ENCODE data around the gene CYBA.
A peak's percentile ranks its signal among the peaks of the same experiment; 100 is the strongest.

Gene CYBA

DNA sequence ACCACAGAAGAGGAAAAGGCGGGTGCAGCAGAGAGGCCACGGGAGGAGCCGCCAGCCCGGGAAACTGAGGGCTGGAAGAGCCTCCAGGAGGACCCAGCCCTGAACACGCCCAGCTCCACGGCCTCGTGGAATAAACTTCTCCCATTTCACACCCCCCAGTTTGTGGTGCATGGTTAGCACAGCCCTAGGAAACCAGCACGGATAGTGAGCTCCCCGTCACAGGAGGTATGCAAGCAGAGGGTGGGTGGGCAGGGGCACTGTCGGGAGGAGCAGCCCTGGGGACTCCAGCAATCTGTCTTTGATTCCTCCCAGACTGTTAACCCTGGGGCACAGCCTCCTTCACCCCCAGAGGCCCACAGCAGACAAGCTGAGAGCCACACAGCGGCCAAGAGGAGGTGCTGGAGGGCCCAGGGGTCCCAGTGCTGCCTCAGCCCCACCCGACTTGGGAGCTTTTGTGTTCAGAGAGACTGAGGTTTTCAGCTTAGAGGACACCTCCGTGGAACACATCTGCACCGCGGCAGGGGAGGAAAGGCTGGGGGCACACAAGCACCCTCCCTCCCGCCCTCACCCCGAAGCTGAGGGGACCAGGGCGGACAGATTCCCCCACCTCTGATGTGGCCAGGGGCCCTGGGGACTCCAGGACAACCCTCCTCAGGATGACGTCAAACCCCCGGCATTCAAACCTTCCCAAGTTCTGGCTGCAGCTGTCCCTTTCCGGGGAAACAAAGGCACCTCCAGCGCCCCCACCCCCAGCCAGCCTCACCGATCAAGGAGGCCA lies 14.2 kb downstream of the CYBA start:
- Histone ChIP-seq H3K4me3 (ENCODE audit: low read length) (no peak overlapping the region), H3K9me3 (ENCODE audit: control insufficient read depth, insufficient read depth, low read length) (no peaks in the 10 kb centered on the region), H3K36me3 (ENCODE audit: control insufficient read depth, insufficient read depth, low read length) (peaks cover 3% of the 10 kb centered on the region; the same call in 1 of the 2 replicates), H3K27ac (ENCODE audit: low read length) (no peak overlapping the region), H3K27me3 (ENCODE audit: control insufficient read depth, insufficient read depth, low read length) (no peaks in the 10 kb centered on the region; the same call in 1 of the 2 replicates), H3K4me1 (ENCODE audit: control insufficient read depth, insufficient read depth, low read length) (peaks cover 10% of the 10 kb centered on the region)
- WGBS (ENCODE audit: insufficient coverage, insufficient read length), result no CpG with 5 or more reads among the region's 23 CpGs
- no peak for DNase-seq (ENCODE audit: low read depth, low spot score)

DNA sequence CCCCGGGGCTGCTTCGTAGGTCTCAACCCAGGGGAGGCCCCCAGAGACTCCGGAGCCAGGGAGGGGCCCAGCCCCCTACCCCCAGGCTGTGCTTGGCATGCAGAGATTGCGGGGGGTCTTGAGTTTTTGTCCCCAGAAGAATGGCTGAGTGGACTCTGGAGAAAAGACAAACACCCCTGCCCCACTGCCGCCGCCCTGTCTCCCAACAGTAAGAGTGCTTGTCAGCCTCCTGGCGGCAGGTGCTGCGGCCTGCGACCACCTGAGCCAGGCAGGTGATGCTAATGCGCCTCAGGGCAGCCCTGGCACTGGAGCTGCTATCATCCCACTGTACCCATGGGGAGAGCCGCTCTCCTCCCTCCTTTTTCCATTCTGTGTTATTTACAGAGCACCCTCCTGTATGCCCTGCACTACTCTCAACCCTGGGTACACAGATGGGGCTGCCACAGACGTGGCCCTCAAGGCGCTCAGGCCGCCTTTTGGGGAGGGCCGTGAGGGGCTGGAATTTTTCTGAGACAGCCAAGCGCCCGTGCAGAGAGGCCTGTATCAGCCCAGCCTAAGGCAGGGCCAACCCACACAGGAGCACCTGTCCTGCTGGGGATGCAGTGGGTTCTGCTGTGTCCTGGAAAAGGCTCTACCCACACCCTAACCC lies 15.1 kb downstream of the CYBA start:
- Histone ChIP-seq H3K27me3 (ENCODE audit: control insufficient read depth, insufficient read depth, low read length) (no peaks in the 10 kb centered on the region; the same call in 1 of the 2 replicates), H3K27ac (ENCODE audit: low read length) (no peak overlapping the region), H3K9me3 (ENCODE audit: control insufficient read depth, insufficient read depth, low read length) (no peaks in the 10 kb centered on the region), H3K4me1 (ENCODE audit: control insufficient read depth, insufficient read depth, low read length) (peaks cover 10% of the 10 kb centered on the region), H3K4me3 (ENCODE audit: low read length) (no peak overlapping the region), H3K36me3 (ENCODE audit: control insufficient read depth, insufficient read depth, low read length) (peaks cover 4% of the 10 kb centered on the region; the same call in 1 of the 2 replicates)
- WGBS (ENCODE audit: insufficient coverage, insufficient read length), result no CpG with 5 or more reads among the region's 17 CpGs
- no peak for DNase-seq (ENCODE audit: low read depth, low spot score)

DNA sequence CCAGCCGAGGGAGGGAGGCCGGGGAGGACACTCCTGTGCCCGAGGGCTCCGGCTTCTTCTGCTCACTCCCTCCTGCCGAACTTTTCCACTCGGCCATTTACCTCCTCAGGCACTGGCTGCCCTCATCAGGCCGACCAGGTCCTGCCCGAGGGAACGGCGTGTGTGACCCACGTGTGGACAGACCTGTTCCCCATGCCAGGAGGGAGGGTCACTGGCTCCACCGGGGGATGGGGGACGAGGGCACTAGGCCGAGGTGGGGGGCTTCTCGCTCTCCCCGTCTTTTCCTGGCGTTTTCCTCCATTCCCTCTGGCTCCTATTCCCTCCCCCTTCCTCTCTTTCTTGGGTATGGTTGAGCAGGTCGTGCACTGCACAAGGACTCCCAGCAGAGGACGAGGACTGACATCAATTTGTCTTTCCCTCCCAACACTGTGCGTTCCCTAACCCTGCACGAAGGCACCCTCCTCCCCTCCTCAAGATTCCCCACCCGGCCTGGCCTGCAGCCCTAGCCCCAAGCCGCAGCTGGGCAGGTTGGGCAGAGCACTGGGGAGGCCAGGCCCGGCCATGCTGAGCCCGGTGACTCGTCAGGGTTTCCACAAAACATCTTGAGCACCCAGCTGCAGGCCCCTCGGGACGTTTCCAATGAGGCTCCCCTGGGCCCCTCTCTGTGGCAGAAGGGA lies 15.7 kb downstream of the CYBA start:
- H3K9me3 ChIP-seq (ENCODE audit: control insufficient read depth, insufficient read depth, low read length), result no peaks in the 10 kb centered on the region
- H3K4me3 ChIP-seq (ENCODE audit: low read length), result peak overlapping the region; percentile 54; the same call in 1 of the 2 replicates
- no CpG with 5 or more reads among the region's 28 CpGs for WGBS (ENCODE audit: insufficient coverage, insufficient read length)
- no peaks in the 10 kb centered on the region for H3K27me3 ChIP-seq (ENCODE audit: control insufficient read depth, insufficient read depth, low read length)
- H3K4me1 ChIP-seq (ENCODE audit: control insufficient read depth, insufficient read depth, low read length), result peaks cover 8% of the 10 kb centered on the region
- H3K27ac ChIP-seq (ENCODE audit: low read length), result no peak overlapping the region
- peaks cover 10% of the 10 kb centered on the region; the same call in 1 of the 2 replicates for H3K36me3 ChIP-seq (ENCODE audit: control insufficient read depth, insufficient read depth, low read length)
- no peak for DNase-seq (ENCODE audit: low read depth, low spot score)

DNA sequence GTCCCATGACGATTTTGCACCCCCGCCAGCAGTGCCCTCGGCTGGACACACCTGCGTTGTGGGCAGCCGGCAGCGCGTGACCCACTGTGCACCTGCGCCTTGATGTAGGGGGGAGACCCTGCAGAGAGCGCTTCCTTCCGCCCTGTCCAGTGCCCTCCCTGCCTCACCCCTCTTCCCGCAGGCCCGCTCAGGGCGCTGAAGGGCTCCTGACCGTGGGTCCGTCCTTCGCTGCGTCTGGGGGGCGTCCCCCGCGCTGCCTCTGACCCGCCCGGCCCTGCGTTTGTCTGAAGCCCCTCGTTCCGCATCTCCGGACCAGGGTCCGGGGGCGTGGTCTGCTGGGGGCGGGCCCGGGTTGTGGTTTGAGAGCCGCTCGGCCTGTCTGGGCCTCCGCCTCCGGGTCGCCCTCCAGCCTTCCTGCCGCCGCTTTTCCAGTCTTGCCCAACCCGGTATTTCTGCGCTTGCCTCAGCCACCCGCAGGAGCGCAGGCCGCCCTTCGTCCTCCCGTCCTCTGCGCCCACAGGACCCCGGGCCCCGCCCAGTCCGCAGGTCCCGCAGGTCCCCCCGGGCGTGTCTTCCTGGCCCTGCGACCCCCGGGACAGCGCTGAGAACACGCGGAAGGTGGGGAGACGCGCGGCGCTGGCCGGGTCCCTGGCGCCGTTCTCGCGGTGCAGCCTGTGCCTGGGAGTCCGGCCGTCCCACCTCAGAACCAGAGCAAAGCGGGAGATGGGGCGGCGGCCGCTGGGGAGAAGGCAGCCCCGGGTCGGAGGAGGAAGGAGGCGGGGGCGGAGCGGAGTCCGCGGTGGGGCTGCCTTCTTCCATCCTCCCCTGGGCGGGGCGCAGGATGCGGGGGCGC lies 16.5 kb downstream of the CYBA start:
- H3K9me3 ChIP-seq (ENCODE audit: control insufficient read depth, insufficient read depth, low read length), result no peaks in the 10 kb centered on the region
- H3K36me3 ChIP-seq (ENCODE audit: control insufficient read depth, insufficient read depth, low read length), result peaks cover 10% of the 10 kb centered on the region; the same call in 1 of the 2 replicates
- no peaks in the 10 kb centered on the region for H3K27me3 ChIP-seq (ENCODE audit: control insufficient read depth, insufficient read depth, low read length)
- WGBS (ENCODE audit: insufficient coverage, insufficient read length), result no CpG with 5 or more reads among the region's 82 CpGs
- H3K27ac ChIP-seq (ENCODE audit: low read length), result no peak overlapping the region
- H3K4me3 ChIP-seq (ENCODE audit: low read length), result peak overlapping the region; percentile 54; the same call in 1 of the 2 replicates
- peaks cover 8% of the 10 kb centered on the region for H3K4me1 ChIP-seq (ENCODE audit: control insufficient read depth, insufficient read depth, low read length)
- DNase-seq (ENCODE audit: low read depth, low spot score), result no peak

DNA sequence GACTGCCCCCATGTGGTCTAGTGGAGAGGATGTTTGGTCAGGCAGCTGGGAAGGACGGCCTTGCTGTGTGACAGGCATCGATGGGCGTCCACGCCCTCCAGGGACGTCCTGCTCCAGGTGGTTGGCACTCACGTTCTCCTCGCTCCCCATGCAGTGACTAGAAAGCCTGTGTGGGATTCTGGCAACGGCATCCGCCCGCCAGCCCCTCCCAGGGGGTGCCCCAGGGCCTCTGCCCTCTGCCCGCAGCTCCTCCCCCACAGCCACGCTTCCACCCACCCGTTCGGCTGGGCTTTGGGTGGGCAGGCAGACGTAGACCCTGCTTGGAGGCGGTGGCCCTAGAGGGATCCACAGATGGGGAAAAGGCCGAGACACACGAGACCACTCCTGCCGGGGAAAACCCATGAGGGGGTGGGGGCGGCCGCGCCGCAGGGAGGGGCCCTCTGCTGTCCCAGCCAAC lies 17.1 kb downstream of the CYBA start:
- H3K27ac ChIP-seq (ENCODE audit: low read length), result no peak overlapping the region
- no CpG with 5 or more reads among the region's 23 CpGs for WGBS (ENCODE audit: insufficient coverage, insufficient read length)
- peaks cover 3% of the 10 kb centered on the region for H3K4me1 ChIP-seq (ENCODE audit: control insufficient read depth, insufficient read depth, low read length)
- H3K9me3 ChIP-seq (ENCODE audit: control insufficient read depth, insufficient read depth, low read length), result no peaks in the 10 kb centered on the region
- no peak for DNase-seq (ENCODE audit: low read depth, low spot score)
- no peaks in the 10 kb centered on the region for H3K27me3 ChIP-seq (ENCODE audit: control insufficient read depth, insufficient read depth, low read length)
- peak overlapping the region; percentile 54; the same call in 1 of the 2 replicates for H3K4me3 ChIP-seq (ENCODE audit: low read length)
- H3K36me3 ChIP-seq (ENCODE audit: control insufficient read depth, insufficient read depth, low read length), result peaks cover 10% of the 10 kb centered on the region; the same call in 1 of the 2 replicates

DNA sequence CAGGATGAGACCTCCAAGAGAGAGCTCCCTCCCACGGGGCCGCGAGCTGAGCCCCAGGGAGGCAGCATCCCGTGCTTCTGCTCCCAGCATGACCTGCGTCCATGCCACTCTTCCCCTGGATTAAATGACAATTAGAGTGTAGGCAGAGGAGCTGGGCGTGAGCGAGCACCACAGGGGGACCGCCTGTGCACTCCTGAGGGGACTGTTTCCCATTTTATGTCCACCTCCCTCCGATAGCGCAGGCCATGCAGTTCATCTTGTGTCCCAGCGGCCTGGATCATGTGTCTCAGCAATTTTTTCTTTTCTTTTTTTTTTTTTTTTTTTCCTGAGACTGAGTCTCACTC lies 18.3 kb downstream of the CYBA start:
- no peak for DNase-seq (ENCODE audit: low read depth, low spot score)
- Histone ChIP-seq H3K9me3 (ENCODE audit: control insufficient read depth, insufficient read depth, low read length) (no peaks in the 10 kb centered on the region), H3K4me1 (ENCODE audit: control insufficient read depth, insufficient read depth, low read length) (peaks cover 3% of the 10 kb centered on the region; the same call in 1 of the 2 replicates), H3K4me3 (ENCODE audit: low read length) (no peak overlapping the region), H3K27ac (ENCODE audit: low read length) (no peak overlapping the region), H3K36me3 (ENCODE audit: control insufficient read depth, insufficient read depth, low read length) (peaks cover 11% of the 10 kb centered on the region; the same call in 1 of the 2 replicates), H3K27me3 (ENCODE audit: control insufficient read depth, insufficient read depth, low read length) (no peaks in the 10 kb centered on the region)
- no CpG with 5 or more reads among the region's 11 CpGs for WGBS (ENCODE audit: insufficient coverage, insufficient read length)

DNA sequence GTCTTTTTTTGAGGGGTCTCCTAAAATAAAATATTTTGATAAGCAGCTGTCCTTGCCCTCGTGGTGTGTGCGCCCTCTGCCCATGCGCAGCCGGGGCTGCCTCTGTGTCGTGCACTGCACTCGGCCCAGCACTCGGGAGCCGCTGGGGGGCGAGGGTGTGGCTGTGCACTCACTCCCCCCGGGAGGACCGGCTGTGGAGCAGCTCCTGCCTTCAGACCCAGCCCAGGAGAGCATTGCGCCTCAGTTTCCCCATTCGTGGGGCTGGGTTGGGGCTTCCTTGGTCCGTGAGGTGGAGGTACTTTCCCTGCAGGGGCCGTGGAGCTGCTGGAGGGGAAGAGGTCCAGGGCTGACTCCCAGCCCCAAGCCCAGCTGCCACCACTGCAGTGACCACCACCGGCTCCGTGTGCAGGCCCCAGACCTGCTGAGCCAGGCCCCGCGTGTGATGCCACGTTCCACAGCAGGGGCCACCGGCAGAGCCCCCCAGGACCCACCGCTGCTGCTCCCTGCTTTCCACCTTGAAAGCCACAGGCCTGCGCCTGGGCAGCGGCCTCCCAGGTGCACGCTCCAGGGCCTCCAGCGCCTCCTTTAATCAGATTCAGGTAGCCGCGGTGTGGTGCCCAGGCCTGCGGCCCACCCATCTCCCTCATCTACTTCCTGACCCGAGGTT lies 18.8 kb downstream of the CYBA start:
- Histone ChIP-seq H3K27ac (ENCODE audit: low read length) (no peak overlapping the region), H3K36me3 (ENCODE audit: control insufficient read depth, insufficient read depth, low read length) (peaks cover 13% of the 10 kb centered on the region; the same call in 1 of the 2 replicates), H3K4me1 (ENCODE audit: control insufficient read depth, insufficient read depth, low read length) (peaks cover 3% of the 10 kb centered on the region; the same call in 1 of the 2 replicates), H3K9me3 (ENCODE audit: control insufficient read depth, insufficient read depth, low read length) (no peaks in the 10 kb centered on the region), H3K27me3 (ENCODE audit: control insufficient read depth, insufficient read depth, low read length) (no peaks in the 10 kb centered on the region), H3K4me3 (ENCODE audit: low read length) (no peak overlapping the region)
- DNase-seq (ENCODE audit: low read depth, low spot score), result no peak
- WGBS (ENCODE audit: insufficient coverage, insufficient read length), result no CpG with 5 or more reads among the region's 30 CpGs

DNA sequence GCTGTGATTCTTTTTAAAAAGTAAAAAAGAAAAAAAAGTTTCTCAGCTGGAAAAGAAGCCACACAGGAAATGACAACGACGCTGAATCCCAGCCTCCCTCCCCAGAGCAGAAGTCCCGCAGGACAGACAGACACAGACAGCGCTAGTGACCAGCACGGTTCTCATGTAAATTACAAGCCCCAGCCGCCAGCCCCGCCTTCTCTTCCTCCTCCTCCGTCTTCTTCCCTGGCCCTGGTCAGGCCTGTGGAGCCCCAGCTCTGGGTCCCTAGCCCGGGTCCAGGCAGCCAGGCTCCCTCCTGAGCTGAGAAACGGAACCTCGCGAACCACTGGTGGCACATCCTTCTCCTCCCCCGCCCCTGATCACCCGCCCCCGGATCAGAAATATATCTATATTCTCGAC lies 19.5 kb downstream of the CYBA start:
- no peak for DNase-seq (ENCODE audit: low read depth, low spot score)
- Histone ChIP-seq H3K4me1 (ENCODE audit: control insufficient read depth, insufficient read depth, low read length) (0 out of 2 replicates have a peak, but pooled peaks cover 3% of the 10 kb centered on the region), H3K9me3 (ENCODE audit: control insufficient read depth, insufficient read depth, low read length) (no peaks in the 10 kb centered on the region), H3K27ac (ENCODE audit: low read length) (no peak overlapping the region), H3K36me3 (ENCODE audit: control insufficient read depth, insufficient read depth, low read length) (peaks cover 13% of the 10 kb centered on the region; the same call in 1 of the 2 replicates), H3K4me3 (ENCODE audit: low read length) (no peak overlapping the region), H3K27me3 (ENCODE audit: control insufficient read depth, insufficient read depth, low read length) (no peaks in the 10 kb centered on the region)
- WGBS (ENCODE audit: insufficient coverage, insufficient read length), result no CpG with 5 or more reads among the region's 16 CpGs

DNA sequence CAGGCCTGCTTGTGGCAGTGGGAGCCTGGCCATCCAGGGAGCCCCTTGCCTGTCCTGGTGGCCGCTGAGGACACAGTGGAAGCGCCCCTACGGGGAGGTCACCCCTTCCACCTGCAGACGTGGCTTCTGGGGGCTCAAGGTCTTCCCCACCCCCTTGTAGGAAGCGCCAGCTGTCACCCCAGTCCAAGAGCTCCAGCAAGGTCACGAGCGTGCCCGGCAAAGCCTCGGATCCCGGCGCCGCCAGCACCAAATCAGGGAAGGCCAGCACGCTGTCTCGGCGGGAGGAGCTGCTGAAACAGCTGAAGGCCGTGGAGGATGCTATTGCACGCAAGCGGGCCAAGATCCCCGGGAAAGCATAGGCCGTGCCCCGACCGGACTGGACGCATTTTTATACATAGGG lies 19.9 kb downstream of the CYBA start:
- H3K9me3 ChIP-seq (ENCODE audit: control insufficient read depth, insufficient read depth, low read length), result no peaks in the 10 kb centered on the region
- DNase-seq (ENCODE audit: low read depth, low spot score), result no peak
- peaks cover 13% of the 10 kb centered on the region; the same call in 1 of the 2 replicates for H3K36me3 ChIP-seq (ENCODE audit: control insufficient read depth, insufficient read depth, low read length)
- no peak overlapping the region for H3K4me3 ChIP-seq (ENCODE audit: low read length)
- H3K27me3 ChIP-seq (ENCODE audit: control insufficient read depth, insufficient read depth, low read length), result no peaks in the 10 kb centered on the region
- WGBS (ENCODE audit: insufficient coverage, insufficient read length), result no CpG with 5 or more reads among the region's 23 CpGs
- H3K27ac ChIP-seq (ENCODE audit: low read length), result no peak overlapping the region
- H3K4me1 ChIP-seq (ENCODE audit: control insufficient read depth, insufficient read depth, low read length), result 0 out of 2 replicates have a peak, but pooled peaks cover 3% of the 10 kb centered on the region
